Mucosa of descending colon (tissue), 3 donors: ENCODE results near the gene MALRD1. TPM values are rescaled to one million over a fixed set of nuclear protein-coding genes. Genes with fewer than 3 reads are reported as not detected.

Source experiments
- ATAC-seq: fragments of 200-7000 bp; cut with Tn5 transposase; one replicate; pipeline ENCODE4 v1.9.1; 2020; ENCODE audit warnings: mild to moderate bottlenecking, moderate library complexity
- DNase-seq, 3 donors: peaks; one replicate each; pipeline ENCODE4 v3.0.0-alpha.2; 2020
- H3K36me3 ChIP-seq: fragments of 200-600 bp; one replicate; pipeline ENCODE4 v1.8.0; 2021; ENCODE audit warnings: low read depth, mild to moderate bottlenecking
- H3K4me1 ChIP-seq: fragments of 200-600 bp; one replicate; pipeline ENCODE4 v1.8.0; 2021; ENCODE audit warnings: low read depth, mild to moderate bottlenecking
- H3K4me3 ChIP-seq: fragments of 200-600 bp; one replicate; pipeline ENCODE4 v1.8.0; 2021; ENCODE audit warnings: mild to moderate bottlenecking
- H3K9me3 ChIP-seq: fragments of 200-600 bp; one replicate; pipeline ENCODE4 v1.8.0; 2021; ENCODE audit warnings: mild to moderate bottlenecking
- intact Hi-C, 2 donors: fragments of 100-400 bp; cut with DNase I in 1 of 2; cut with micrococcal nuclease in 1 of 2; formaldehyde crosslinking; loops; one replicate each; pipeline versions ENCODE4 v1.11.0 to v1.11.1; 2022; cut with DNase I, micrococcal nuclease
- total RNA-seq, 3 donors: library from RNA; stranded (reverse); fragmentation: NEBNext Ultra II Directional in 2 of 3; extraction: Animal tissue kit (Norgen Biotek cat#: 25700) in 2 of 3; gene quantifications; one replicate each; pipeline versions ENCODE4 v1.2.1 to v1.2.4, GENCODE V29; 2021 to 2023
- TF ChIP-seq, protein P1 (sequence below): fragments of 200-600 bp; IDR thresholded peaks from one replicate; pipeline ENCODE4 v1.8.0; 2022; ENCODE audit warnings: antibody characterized with exemption, mild to moderate bottlenecking
- donor health status: DM: no; HTN: no; CAD: no; lungs with moderate emphysema.
- donor health status: DM: no; HTN: no; CAD: no.
- donor health status: DM: no; HTN: yes; CAD: no.

MALRD1 gene
- total RNA-seq, 3 donors from 2014 or later, result 0.41 to 0.90 (median 0.60) TPM

DNA sequence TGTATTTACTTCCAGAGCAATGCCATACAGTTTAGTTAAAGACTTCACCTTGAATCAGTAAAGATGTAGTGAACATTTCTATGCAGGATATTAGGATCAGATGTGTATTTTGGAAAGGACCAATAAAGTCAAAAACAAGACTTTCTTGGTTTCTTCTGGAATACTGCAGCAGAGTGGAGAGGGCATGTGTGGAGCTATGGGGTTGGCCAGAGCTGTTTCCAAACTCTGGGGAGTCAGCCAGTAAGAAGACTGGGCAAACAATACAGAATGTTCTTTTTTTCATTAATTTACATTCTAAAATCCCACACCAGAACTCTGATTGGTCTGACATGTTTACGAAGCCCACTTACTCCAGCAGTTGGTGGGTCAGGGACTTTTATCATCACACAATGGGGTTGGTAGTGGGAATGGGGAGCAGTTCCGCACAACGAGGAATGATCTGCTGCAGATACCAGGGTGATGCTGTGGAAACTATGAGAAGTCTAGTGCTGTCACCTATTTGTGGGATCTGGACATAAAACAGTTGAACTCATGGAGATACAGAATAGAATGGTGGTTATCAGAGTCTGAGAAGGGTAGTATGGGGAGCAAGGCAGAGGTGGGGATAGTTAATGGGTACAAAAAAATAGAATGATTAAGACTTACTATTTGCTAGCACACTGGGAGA is 267.7 kb downstream of the MALRD1 start:
- H3K4me1 ChIP-seq, result no peaks in the 10 kb centered on the region
- no peak for DNase-seq
- no peak overlapping the region for H3K4me3 ChIP-seq
- intact Hi-C loops, result no loop called here
- no peaks in the 10 kb centered on the region for H3K36me3 ChIP-seq
- no peaks in the 10 kb centered on the region for H3K9me3 ChIP-seq
- TF ChIP-seq, protein P1, sequence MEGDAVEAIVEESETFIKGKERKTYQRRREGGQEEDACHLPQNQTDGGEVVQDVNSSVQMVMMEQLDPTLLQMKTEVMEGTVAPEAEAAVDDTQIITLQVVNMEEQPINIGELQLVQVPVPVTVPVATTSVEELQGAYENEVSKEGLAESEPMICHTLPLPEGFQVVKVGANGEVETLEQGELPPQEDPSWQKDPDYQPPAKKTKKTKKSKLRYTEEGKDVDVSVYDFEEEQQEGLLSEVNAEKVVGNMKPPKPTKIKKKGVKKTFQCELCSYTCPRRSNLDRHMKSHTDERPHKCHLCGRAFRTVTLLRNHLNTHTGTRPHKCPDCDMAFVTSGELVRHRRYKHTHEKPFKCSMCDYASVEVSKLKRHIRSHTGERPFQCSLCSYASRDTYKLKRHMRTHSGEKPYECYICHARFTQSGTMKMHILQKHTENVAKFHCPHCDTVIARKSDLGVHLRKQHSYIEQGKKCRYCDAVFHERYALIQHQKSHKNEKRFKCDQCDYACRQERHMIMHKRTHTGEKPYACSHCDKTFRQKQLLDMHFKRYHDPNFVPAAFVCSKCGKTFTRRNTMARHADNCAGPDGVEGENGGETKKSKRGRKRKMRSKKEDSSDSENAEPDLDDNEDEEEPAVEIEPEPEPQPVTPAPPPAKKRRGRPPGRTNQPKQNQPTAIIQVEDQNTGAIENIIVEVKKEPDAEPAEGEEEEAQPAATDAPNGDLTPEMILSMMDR, result no peak
- ATAC-seq, result no peak

DNA sequence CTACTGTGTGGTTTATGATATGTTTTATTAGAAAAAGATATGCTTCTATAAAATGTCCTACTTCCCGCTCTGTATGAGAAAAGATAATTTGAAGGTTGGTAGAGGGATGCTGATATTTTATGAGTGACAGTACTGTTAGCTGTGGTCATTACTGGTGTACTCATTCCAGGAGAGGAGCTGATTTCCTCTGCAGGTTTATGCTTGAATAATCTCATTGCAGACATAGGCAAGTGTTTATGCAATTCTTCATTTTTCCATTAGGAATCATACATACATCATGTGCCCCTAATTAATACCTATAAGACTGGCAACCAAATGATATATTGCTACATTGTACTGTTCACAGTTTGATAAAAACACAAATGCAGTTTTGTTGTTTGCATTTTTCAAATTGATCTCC is 269.4 kb downstream of the MALRD1 start:
- no peaks in the 10 kb centered on the region for H3K9me3 ChIP-seq
- intact Hi-C loops, result no loop called here
- ATAC-seq (no peak), DNase-seq (no peak)
- TF ChIP-seq, protein P1, result no peak
- no peak overlapping the region for H3K4me3 ChIP-seq
- H3K4me1 ChIP-seq, result no peaks in the 10 kb centered on the region
- H3K36me3 ChIP-seq, result no peaks in the 10 kb centered on the region

DNA sequence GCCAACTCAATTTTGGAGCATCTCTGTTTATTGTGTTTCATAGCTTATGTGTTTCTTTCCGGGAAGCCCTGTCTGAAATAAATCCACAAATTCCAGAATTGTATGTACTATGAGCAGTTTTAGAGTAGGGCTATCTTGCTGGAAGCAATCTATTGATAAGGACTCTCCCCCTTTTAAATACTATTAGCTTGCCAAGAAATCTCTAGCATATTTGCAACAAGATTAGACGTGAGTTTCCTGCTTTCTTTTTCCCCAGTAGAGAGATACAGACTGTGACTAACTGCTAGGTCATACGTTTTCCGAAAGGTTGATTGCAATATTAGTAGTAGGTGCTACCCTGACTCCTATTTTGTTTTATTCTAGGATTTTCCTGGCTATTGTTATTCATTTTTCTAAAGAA is 277.0 kb downstream of the MALRD1 start:
- ATAC-seq (no peak), DNase-seq (no peak)
- intact Hi-C loops, result no loop called here
- TF ChIP-seq, protein P1, result no peak
- no peaks in the 10 kb centered on the region for H3K36me3 ChIP-seq
- H3K4me3 ChIP-seq, result no peak overlapping the region
- no peaks in the 10 kb centered on the region for H3K4me1 ChIP-seq
- no peaks in the 10 kb centered on the region for H3K9me3 ChIP-seq

DNA sequence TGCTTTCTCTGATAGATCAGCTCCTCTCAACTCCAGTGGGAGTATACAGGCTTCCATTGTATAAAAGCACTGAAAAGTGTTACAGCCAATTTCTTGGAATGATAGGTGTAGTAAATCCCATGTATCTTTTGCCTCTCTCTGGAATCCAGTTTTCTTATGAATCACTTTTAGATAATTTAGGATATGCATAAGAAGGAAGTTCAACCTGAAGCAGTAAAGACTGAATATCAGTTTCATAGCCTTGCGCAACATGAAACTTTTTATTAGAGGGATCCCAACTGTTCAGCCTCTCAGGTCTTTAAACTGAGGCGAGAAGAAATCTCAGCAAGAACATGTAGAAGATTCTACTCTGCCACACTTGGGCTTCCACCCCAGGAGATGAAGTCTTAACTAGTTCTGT is 280.0 kb downstream of the MALRD1 start:
- no peaks in the 10 kb centered on the region for H3K4me1 ChIP-seq
- H3K4me3 ChIP-seq, result no peak overlapping the region
- no peaks in the 10 kb centered on the region for H3K9me3 ChIP-seq
- DNase-seq (no peak), ATAC-seq (no peak)
- H3K36me3 ChIP-seq, result no peaks in the 10 kb centered on the region
- intact Hi-C loops, result no loop called here
- TF ChIP-seq, protein P1, result no peak

DNA sequence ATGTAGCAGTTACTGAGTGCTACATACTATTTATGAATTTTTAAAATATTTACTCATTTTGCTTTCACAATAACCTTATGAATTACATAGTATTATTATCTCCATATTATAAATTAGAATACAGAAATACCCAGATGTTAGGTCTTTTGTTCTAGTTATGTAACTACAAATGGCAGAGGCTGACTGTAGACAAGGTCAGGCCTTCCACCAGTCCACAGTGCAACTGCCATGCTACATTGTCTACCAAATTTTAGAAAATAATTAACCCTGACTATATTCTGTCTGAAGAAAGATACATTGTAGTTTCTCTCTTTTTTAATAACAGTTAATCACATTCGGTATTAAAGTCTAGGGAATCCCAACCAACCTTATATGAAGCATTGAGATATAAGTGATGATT is 280.9 kb downstream of the MALRD1 start:
- H3K9me3 ChIP-seq, result no peaks in the 10 kb centered on the region
- intact Hi-C loops, result no loop called here
- no peak for DNase-seq
- TF ChIP-seq, protein P1, result no peak
- no peak for ATAC-seq
- no peaks in the 10 kb centered on the region for H3K4me1 ChIP-seq
- H3K36me3 ChIP-seq, result no peaks in the 10 kb centered on the region
- H3K4me3 ChIP-seq, result no peak overlapping the region

DNA sequence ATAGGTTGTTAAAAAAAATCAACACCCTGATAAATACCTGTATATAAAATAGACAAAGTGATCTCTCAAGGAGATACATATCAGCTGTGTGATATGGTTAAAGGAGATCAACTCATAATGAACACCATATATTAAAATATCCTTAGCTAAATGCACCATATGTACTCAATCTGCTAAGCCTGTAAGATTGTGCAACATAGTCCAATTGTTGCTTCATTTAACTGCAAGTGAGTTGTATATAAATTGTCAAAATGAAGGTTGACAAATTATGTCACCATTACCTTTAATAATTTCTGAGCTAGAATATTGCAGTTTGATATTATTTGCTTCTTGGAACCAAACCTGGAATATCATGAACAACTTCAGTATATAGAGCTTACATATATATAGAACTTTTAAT is 283.7 kb downstream of the MALRD1 start:
- Histone ChIP-seq H3K4me3 (no peak overlapping the region), H3K36me3 (no peaks in the 10 kb centered on the region), H3K4me1 (no peaks in the 10 kb centered on the region), H3K9me3 (no peaks in the 10 kb centered on the region)
- TF ChIP-seq, protein P1, result no peak
- intact Hi-C loops, result no loop called here
- DNase-seq (no peak), ATAC-seq (no peak)
